Sigmoid colon (tissue), 4 donors: ENCODE data around the gene XPNPEP1.

Experiments used
- CTCF ChIP-seq, 4 experiments: fragments of 450-650 bp in 3 of 4; fragments of 200-600 bp in 1 of 4; IDR thresholded peaks; one replicate each; pipeline ENCODE4 v1.5.1; 2016 to 2019; ENCODE audit warnings: antibody characterized with exemption in 4 of 4, mild to moderate bottlenecking in 3 of 4, moderate library complexity in 2 of 4
- EP300 ChIP-seq, 4 donors: sonication (generic); formaldehyde crosslinking; IDR thresholded peaks; one replicate each; pipeline ENCODE4 v1.6.1; 2017; ENCODE audit warnings: antibody characterized with exemption in 4 of 4
- POLR2A ChIP-seq, 2 donors: fragments of 450-650 bp; IDR thresholded peaks; one replicate each; pipeline ENCODE4 v1.6.1; 2016; ENCODE audit warnings: antibody characterized with exemption in 2 of 2, mild to moderate bottlenecking in 2 of 2, moderate library complexity in 2 of 2
- POLR2AphosphoS5 ChIP-seq, 4 donors: sonication (generic); formaldehyde crosslinking; IDR thresholded peaks; one replicate each; pipeline ENCODE4 v1.6.1; 2017; ENCODE audit warnings: antibody characterized with exemption in 4 of 4

DNA sequence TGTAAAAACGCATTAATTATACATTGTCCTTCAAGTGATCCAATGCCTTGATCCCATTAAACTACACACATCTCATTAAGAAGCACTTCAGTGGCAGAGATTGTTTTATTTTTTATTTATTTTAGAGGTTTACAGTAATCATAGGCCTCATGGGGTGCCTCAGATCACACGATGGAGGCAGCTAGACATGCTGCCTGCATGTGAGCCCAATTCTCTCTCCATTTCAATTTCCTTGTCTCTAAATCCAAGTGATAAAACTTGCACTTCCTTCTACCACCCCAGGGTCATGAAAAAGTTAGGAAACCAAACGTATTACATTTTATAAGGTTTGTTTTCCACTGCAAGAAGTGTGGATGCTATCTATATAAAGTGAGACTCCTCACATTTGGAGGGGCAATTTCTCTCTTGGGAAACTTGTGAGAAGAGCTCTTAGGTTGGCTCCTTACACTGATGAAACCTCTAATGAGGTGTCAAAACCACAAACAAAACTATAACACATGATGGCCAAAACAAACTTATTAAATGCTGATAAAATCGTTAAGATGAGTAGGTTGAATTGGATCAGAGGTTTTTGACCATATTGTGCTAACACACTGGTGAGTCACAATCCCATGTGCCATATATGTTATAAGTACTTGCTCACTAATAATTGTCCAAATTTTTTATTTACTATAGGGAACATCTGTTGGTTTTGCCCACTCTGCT lies 22.3 kb upstream of the XPNPEP1 start:
- no peak for TF ChIP-seq EP300 (IDR thresholded peaks at IDR 0.05)
- TF ChIP-seq CTCF (IDR thresholded peaks at IDR 0.05), result no peak
- no peak for TF ChIP-seq POLR2A (IDR thresholded peaks at IDR 0.05)
- no peak for TF ChIP-seq POLR2AphosphoS5 (IDR thresholded peaks at IDR 0.05)
